ENCODE data around the gene OSBPL10. TPM values are rescaled to one million over a fixed set of nuclear protein-coding genes. Genes with fewer than 3 reads are reported as not detected.
A peak's percentile ranks its signal among the peaks of the same experiment; 100 is the strongest.

OSBPL10 gene
- total RNA-seq, 2 donors from 2014 or later: 82.8 to 127 TPM

- no peaks in the 10 kb centered on the region for H3K4me1 ChIP-seq (replicated peaks)
- H3K4me3 ChIP-seq: no peak overlapping the region
- WGBS: 29% methylated on average over 6 of the region's 6 CpGs
- peak; percentile 50 for DNase-seq (ENCODE audit: low spot score)
- H3K9me3 ChIP-seq: no peaks in the 10 kb centered on the region
- intact Hi-C loops (cut with DNase I): loop anchor here (10.0 kb wide), 3 partner anchors 154 to 1004 kb away; partner anchors contain the start of gene STT3B
- no peak overlapping the region for H3K27ac ChIP-seq
- no peaks in the 10 kb centered on the region for H3K36me3 ChIP-seq
- H3K27me3 ChIP-seq (replicated peaks; ENCODE audit: insufficient read depth): no peaks in the 10 kb centered on the region
- TF ChIP-seq CTCF (IDR thresholded peaks at IDR 0.05): peak in 3 of 4 experiments; percentile 51 to 66 (median 60)
- TF ChIP-seq POLR2AphosphoS5 (IDR thresholded peaks at IDR 0.05): no peak
Measured at GRCh38 chr3:31768479-31769125, 212.5 kb downstream of the OSBPL10 start.

DNA sequence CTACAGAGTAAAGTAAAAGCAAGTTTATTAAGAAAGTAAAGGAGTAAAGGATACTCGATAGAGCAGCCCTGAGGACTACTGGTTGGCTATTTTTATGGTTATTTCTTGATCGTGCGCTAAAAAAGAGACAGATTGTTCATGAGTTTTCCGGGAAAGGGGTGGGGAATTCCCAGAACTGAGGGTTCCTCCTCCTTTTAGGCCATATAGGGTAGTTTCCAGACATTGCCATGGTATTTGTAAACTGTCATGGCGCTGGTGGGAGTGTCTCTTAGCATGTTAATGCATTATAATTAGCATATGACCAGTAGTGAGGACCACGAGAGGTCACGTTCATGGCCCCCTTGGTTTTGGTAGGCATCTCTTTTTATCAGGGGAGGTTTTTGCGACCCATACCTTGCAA lies 213.1 kb downstream of the OSBPL10 start:
- H3K27me3 ChIP-seq (replicated peaks; ENCODE audit: insufficient read depth): no peaks in the 10 kb centered on the region
- no peaks in the 10 kb centered on the region for H3K36me3 ChIP-seq
- 92% methylated on average over 8 of the region's 8 CpGs for WGBS
- intact Hi-C loops (cut with DNase I): loop anchor here (10.0 kb wide), 3 partner anchors 153 to 1003 kb away; partner anchors contain the start of gene STT3B
- no peak for DNase-seq (ENCODE audit: low spot score)
- no peaks in the 10 kb centered on the region for H3K4me1 ChIP-seq (replicated peaks)
- H3K4me3 ChIP-seq: no peak overlapping the region
- TF ChIP-seq CTCF (IDR thresholded peaks at IDR 0.05) (no peak), POLR2A (IDR thresholded peaks at IDR 0.05) (no peak), POLR2AphosphoS5 (IDR thresholded peaks at IDR 0.05) (no peak)
- H3K27ac ChIP-seq: no peak overlapping the region
- no peaks in the 10 kb centered on the region for H3K9me3 ChIP-seq

DNA sequence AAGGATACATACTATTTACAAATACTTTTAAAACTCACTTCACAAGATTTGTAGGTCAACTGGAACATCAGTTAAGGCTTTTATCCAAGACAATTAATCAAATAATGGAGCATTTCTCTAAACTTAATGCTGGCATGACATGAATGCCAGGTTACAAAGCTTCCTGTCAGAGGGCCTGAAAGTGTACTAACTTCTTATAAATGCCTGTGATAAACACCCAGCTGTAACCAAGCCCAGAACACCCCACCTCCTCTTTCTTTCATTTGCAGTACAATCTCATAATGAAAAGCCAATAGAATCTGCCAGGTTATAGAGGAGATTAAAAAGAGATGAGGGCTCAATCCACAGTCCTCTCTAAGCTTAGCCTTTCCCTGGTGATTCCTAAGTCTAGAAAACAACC lies 214.4 kb downstream of the OSBPL10 start:
- peak; percentile 48 for DNase-seq (ENCODE audit: low spot score)
- Histone ChIP-seq H3K27ac (no peak overlapping the region), H3K4me1 (replicated peaks) (no peaks in the 10 kb centered on the region), H3K36me3 (no peaks in the 10 kb centered on the region), H3K9me3 (no peaks in the 10 kb centered on the region), H3K4me3 (no peak overlapping the region), H3K27me3 (replicated peaks; ENCODE audit: insufficient read depth) (no peaks in the 10 kb centered on the region)
- peak; percentile 76 for TF ChIP-seq POLR2AphosphoS5 (IDR thresholded peaks at IDR 0.05)
- TF ChIP-seq CTCF (IDR thresholded peaks at IDR 0.05): no peak
- no peak for TF ChIP-seq POLR2A (IDR thresholded peaks at IDR 0.05)
- intact Hi-C loops (cut with DNase I): loop anchor here (10.0 kb wide), 3 partner anchors 152 to 1002 kb away; partner anchors contain the start of gene STT3B

DNA sequence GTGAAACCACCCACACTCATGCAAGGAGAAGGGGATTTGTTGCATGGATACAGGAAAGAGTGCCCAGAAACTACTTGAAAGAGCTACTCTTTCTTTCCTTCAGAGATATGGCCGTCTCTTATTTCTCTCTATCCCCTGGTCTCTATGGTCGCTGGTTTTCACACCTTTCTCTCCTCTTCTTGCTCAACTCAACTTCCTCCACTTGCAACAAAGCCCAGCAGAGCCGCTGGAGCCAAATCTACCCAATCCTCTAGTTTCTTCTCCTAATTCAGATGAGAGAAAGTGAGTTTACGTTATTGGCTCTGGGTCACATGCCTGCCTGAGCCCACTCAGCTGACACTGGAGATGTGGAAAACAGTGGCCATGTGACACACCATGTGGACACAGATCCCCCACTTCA lies 215.2 kb downstream of the OSBPL10 start:
- Histone ChIP-seq H3K9me3 (no peaks in the 10 kb centered on the region), H3K27ac (no peak overlapping the region), H3K4me1 (replicated peaks) (no peaks in the 10 kb centered on the region), H3K36me3 (no peaks in the 10 kb centered on the region), H3K27me3 (replicated peaks; ENCODE audit: insufficient read depth) (no peaks in the 10 kb centered on the region), H3K4me3 (no peak overlapping the region)
- TF ChIP-seq POLR2AphosphoS5 (IDR thresholded peaks at IDR 0.05): no peak
- TF ChIP-seq POLR2A (IDR thresholded peaks at IDR 0.05): no peak
- no peak for TF ChIP-seq CTCF (IDR thresholded peaks at IDR 0.05)
- DNase-seq (ENCODE audit: low spot score): no peak
- intact Hi-C loops (cut with DNase I): loop anchor here (10.0 kb wide), 3 partner anchors 151 to 1001 kb away; partner anchors contain the start of gene STT3B
- 68% methylated on average over 4 of the region's 4 CpGs for WGBS

- TF ChIP-seq POLR2A (IDR thresholded peaks at IDR 0.05): no peak
- TF ChIP-seq CTCF (IDR thresholded peaks at IDR 0.05): no peak
- TF ChIP-seq POLR2AphosphoS5 (IDR thresholded peaks at IDR 0.05): no peak
- H3K9me3 ChIP-seq: no peaks in the 10 kb centered on the region
- H3K27me3 ChIP-seq (replicated peaks; ENCODE audit: insufficient read depth): no peaks in the 10 kb centered on the region
- no peak overlapping the region for H3K4me3 ChIP-seq
- H3K4me1 ChIP-seq (replicated peaks): no peaks in the 10 kb centered on the region
- H3K27ac ChIP-seq: no peak overlapping the region
- intact Hi-C loops (cut with DNase I): loop anchor here (10.0 kb wide), 3 partner anchors 149 to 999 kb away; partner anchors contain the start of gene STT3B
- 69% methylated on average over 3 of the region's 3 CpGs for WGBS
- H3K36me3 ChIP-seq: no peaks in the 10 kb centered on the region
- DNase-seq (ENCODE audit: low spot score): no peak
Measured at GRCh38 chr3:31763731-31764130, 217.3 kb downstream of the OSBPL10 start.

Data from prostate gland (tissue), 2 donors.